ENCODE measurements around the gene PDE7B. TPM values are rescaled to one million over a fixed set of nuclear protein-coding genes. Genes with fewer than 3 reads are reported as not detected.

PDE7B gene
- total RNA-seq: 13.6 TPM

GRCh38 chr6:135851442-135852271 is at the start of gene PDE7B:
TSS of gene PDE7B (plus strand) at chr6:135851701.
- Histone ChIP-seq H3K4me1 (ENCODE audit: control insufficient read depth in 3 of 3, insufficient read depth in 3 of 3, low read length in 3 of 3) (peaks cover 0 to 13% (median 8%) of the 10 kb centered on the region in 3 donors), H3K27ac (ENCODE audit: low read depth, low read length) (peak within 1 kb of the TSS; percentile 70), H3K9ac (ENCODE audit: low read depth in 1 of 3, low read length in 3 of 3) (peak within 1 kb of the TSS; percentile 62 to 79 (median 71)), H3K4me3 (ENCODE audit: low read length in 3 of 3) (peak within 1 kb of the TSS; percentile 61 to 89 (median 64)), H3K27me3 (ENCODE audit: control insufficient read depth in 3 of 3, insufficient read depth in 3 of 3, low read length in 3 of 3) (no peaks in the 10 kb centered on the region), H3K9me3 (ENCODE audit: control insufficient read depth in 3 of 3, low read length in 3 of 3) (no peaks in the 10 kb centered on the region), H3K36me3 (ENCODE audit: control insufficient read depth in 3 of 3, insufficient read depth in 3 of 3, low read length in 3 of 3) (no peaks in the 10 kb centered on the region)

GRCh38 chr6:135801755-135802465 is 49.6 kb upstream of the PDE7B start:
- no peak overlapping the region for H3K27ac ChIP-seq (ENCODE audit: low read depth, low read length)
- H3K9me3 ChIP-seq (ENCODE audit: control insufficient read depth in 3 of 3, low read length in 3 of 3): no peaks in the 10 kb centered on the region
- H3K9ac ChIP-seq (ENCODE audit: low read depth in 1 of 3, low read length in 3 of 3): no peak overlapping the region
- no peaks in the 10 kb centered on the region for H3K27me3 ChIP-seq (ENCODE audit: control insufficient read depth in 3 of 3, insufficient read depth in 3 of 3, low read length in 3 of 3)
- no peaks in the 10 kb centered on the region for H3K36me3 ChIP-seq (ENCODE audit: control insufficient read depth in 3 of 3, insufficient read depth in 3 of 3, low read length in 3 of 3)
- no peak overlapping the region for H3K4me3 ChIP-seq (ENCODE audit: low read length in 3 of 3)
- no peaks in the 10 kb centered on the region for H3K4me1 ChIP-seq (ENCODE audit: control insufficient read depth in 3 of 3, insufficient read depth in 3 of 3, low read length in 3 of 3)

GRCh38 chr6:135810486-135810885 is 41.0 kb upstream of the PDE7B start:
- Histone ChIP-seq H3K27ac (ENCODE audit: low read depth, low read length) (no peak overlapping the region), H3K9me3 (ENCODE audit: control insufficient read depth in 3 of 3, low read length in 3 of 3) (peaks cover 0 to 3% (median 0%) of the 10 kb centered on the region in 3 donors), H3K27me3 (ENCODE audit: control insufficient read depth in 3 of 3, insufficient read depth in 3 of 3, low read length in 3 of 3) (no peaks in the 10 kb centered on the region), H3K4me1 (ENCODE audit: control insufficient read depth in 3 of 3, insufficient read depth in 3 of 3, low read length in 3 of 3) (no peaks in the 10 kb centered on the region), H3K36me3 (ENCODE audit: control insufficient read depth in 3 of 3, insufficient read depth in 3 of 3, low read length in 3 of 3) (no peaks in the 10 kb centered on the region), H3K4me3 (ENCODE audit: low read length in 3 of 3) (no peak overlapping the region), H3K9ac (ENCODE audit: low read depth in 1 of 3, low read length in 3 of 3) (no peak overlapping the region)

- H3K27me3 ChIP-seq (ENCODE audit: control insufficient read depth in 3 of 3, insufficient read depth in 3 of 3, low read length in 3 of 3): no peaks in the 10 kb centered on the region
- no peak overlapping the region for H3K9ac ChIP-seq (ENCODE audit: low read depth in 1 of 3, low read length in 3 of 3)
- H3K36me3 ChIP-seq (ENCODE audit: control insufficient read depth in 3 of 3, insufficient read depth in 3 of 3, low read length in 3 of 3): no peaks in the 10 kb centered on the region
- H3K4me1 ChIP-seq (ENCODE audit: control insufficient read depth in 3 of 3, insufficient read depth in 3 of 3, low read length in 3 of 3): no peaks in the 10 kb centered on the region
- no peak overlapping the region for H3K4me3 ChIP-seq (ENCODE audit: low read length in 3 of 3)
- peaks cover 0 to 3% (median 0%) of the 10 kb centered on the region in 3 donors for H3K9me3 ChIP-seq (ENCODE audit: control insufficient read depth in 3 of 3, low read length in 3 of 3)
- no peak overlapping the region for H3K27ac ChIP-seq (ENCODE audit: low read depth, low read length)
Measured at GRCh38 chr6:135811170-135811569, 40.3 kb upstream of the PDE7B start.

GRCh38 chr6:135811644-135812526 is 39.6 kb upstream of the PDE7B start:
- no peaks in the 10 kb centered on the region for H3K27me3 ChIP-seq (ENCODE audit: control insufficient read depth in 3 of 3, insufficient read depth in 3 of 3, low read length in 3 of 3)
- H3K4me3 ChIP-seq (ENCODE audit: low read length in 3 of 3): no peak overlapping the region
- H3K9me3 ChIP-seq (ENCODE audit: control insufficient read depth in 3 of 3, low read length in 3 of 3): peaks cover 0 to 3% (median 0%) of the 10 kb centered on the region in 3 donors
- H3K9ac ChIP-seq (ENCODE audit: low read depth in 1 of 3, low read length in 3 of 3): no peak overlapping the region
- no peaks in the 10 kb centered on the region for H3K36me3 ChIP-seq (ENCODE audit: control insufficient read depth in 3 of 3, insufficient read depth in 3 of 3, low read length in 3 of 3)
- no peak overlapping the region for H3K27ac ChIP-seq (ENCODE audit: low read depth, low read length)
- no peaks in the 10 kb centered on the region for H3K4me1 ChIP-seq (ENCODE audit: control insufficient read depth in 3 of 3, insufficient read depth in 3 of 3, low read length in 3 of 3)

- Histone ChIP-seq H3K36me3 (ENCODE audit: control insufficient read depth in 3 of 3, insufficient read depth in 3 of 3, low read length in 3 of 3) (no peaks in the 10 kb centered on the region), H3K9ac (ENCODE audit: low read depth in 1 of 3, low read length in 3 of 3) (no peak overlapping the region), H3K4me3 (ENCODE audit: low read length in 3 of 3) (no peak overlapping the region), H3K9me3 (ENCODE audit: control insufficient read depth in 3 of 3, low read length in 3 of 3) (peaks cover 0 to 3% (median 0%) of the 10 kb centered on the region in 3 donors), H3K27ac (ENCODE audit: low read depth, low read length) (no peak overlapping the region), H3K4me1 (ENCODE audit: control insufficient read depth in 3 of 3, insufficient read depth in 3 of 3, low read length in 3 of 3) (no peaks in the 10 kb centered on the region), H3K27me3 (ENCODE audit: control insufficient read depth in 3 of 3, insufficient read depth in 3 of 3, low read length in 3 of 3) (no peaks in the 10 kb centered on the region)
Measured at GRCh38 chr6:135813401-135813800, 38.1 kb upstream of the PDE7B start.

GRCh38 chr6:135814043-135814442 is 37.5 kb upstream of the PDE7B start:
- no peak overlapping the region for H3K9ac ChIP-seq (ENCODE audit: low read depth in 1 of 3, low read length in 3 of 3)
- H3K4me1 ChIP-seq (ENCODE audit: control insufficient read depth in 3 of 3, insufficient read depth in 3 of 3, low read length in 3 of 3): no peaks in the 10 kb centered on the region
- H3K4me3 ChIP-seq (ENCODE audit: low read length in 3 of 3): no peak overlapping the region
- H3K27me3 ChIP-seq (ENCODE audit: control insufficient read depth in 3 of 3, insufficient read depth in 3 of 3, low read length in 3 of 3): no peaks in the 10 kb centered on the region
- H3K9me3 ChIP-seq (ENCODE audit: control insufficient read depth in 3 of 3, low read length in 3 of 3): peaks cover 0 to 3% (median 0%) of the 10 kb centered on the region in 3 donors
- no peak overlapping the region for H3K27ac ChIP-seq (ENCODE audit: low read depth, low read length)
- H3K36me3 ChIP-seq (ENCODE audit: control insufficient read depth in 3 of 3, insufficient read depth in 3 of 3, low read length in 3 of 3): no peaks in the 10 kb centered on the region

GRCh38 chr6:135815216-135815615 is 36.3 kb upstream of the PDE7B start:
- Histone ChIP-seq H3K27ac (ENCODE audit: low read depth, low read length) (no peak overlapping the region), H3K36me3 (ENCODE audit: control insufficient read depth in 3 of 3, insufficient read depth in 3 of 3, low read length in 3 of 3) (no peaks in the 10 kb centered on the region), H3K4me3 (ENCODE audit: low read length in 3 of 3) (no peak overlapping the region), H3K9ac (ENCODE audit: low read depth in 1 of 3, low read length in 3 of 3) (no peak overlapping the region), H3K9me3 (ENCODE audit: control insufficient read depth in 3 of 3, low read length in 3 of 3) (no peaks in the 10 kb centered on the region), H3K4me1 (ENCODE audit: control insufficient read depth in 3 of 3, insufficient read depth in 3 of 3, low read length in 3 of 3) (no peaks in the 10 kb centered on the region), H3K27me3 (ENCODE audit: control insufficient read depth in 3 of 3, insufficient read depth in 3 of 3, low read length in 3 of 3) (no peaks in the 10 kb centered on the region)

GRCh38 chr6:135817035-135817434 is 34.5 kb upstream of the PDE7B start:
- Histone ChIP-seq H3K4me1 (ENCODE audit: control insufficient read depth in 3 of 3, insufficient read depth in 3 of 3, low read length in 3 of 3) (no peaks in the 10 kb centered on the region), H3K9me3 (ENCODE audit: control insufficient read depth in 3 of 3, low read length in 3 of 3) (no peaks in the 10 kb centered on the region), H3K9ac (ENCODE audit: low read depth in 1 of 3, low read length in 3 of 3) (no peak overlapping the region), H3K36me3 (ENCODE audit: control insufficient read depth in 3 of 3, insufficient read depth in 3 of 3, low read length in 3 of 3) (no peaks in the 10 kb centered on the region), H3K4me3 (ENCODE audit: low read length in 3 of 3) (no peak overlapping the region), H3K27me3 (ENCODE audit: control insufficient read depth in 3 of 3, insufficient read depth in 3 of 3, low read length in 3 of 3) (no peaks in the 10 kb centered on the region), H3K27ac (ENCODE audit: low read depth, low read length) (no peak overlapping the region)
